NCI-H146 (cell line): ENCODE measurements around the gene PLB1.
A peak's percentile ranks its signal among the peaks of the same experiment; 100 is the strongest.

Experiments
- DNase-seq: peaks from one replicate; lab custom pipeline; 2025; lab: John Stamatoyannopoulos, UW

Gene PLB1

GRCh38 chr2:28627722-28628480 is 132.0 kb downstream of the PLB1 start:
- DNase-seq = no peak

- no peak for DNase-seq
Measured at GRCh38 chr2:28628506-28628905, 132.6 kb downstream of the PLB1 start.

GRCh38 chr2:28628987-28629386 is 133.1 kb downstream of the PLB1 start:
- no peak for DNase-seq

GRCh38 chr2:28629910-28630309 is 134.1 kb downstream of the PLB1 start:
- DNase-seq = no peak

- no peak for DNase-seq
Measured at GRCh38 chr2:28630341-28630740, 134.5 kb downstream of the PLB1 start.

GRCh38 chr2:28631514-28632206 is 135.8 kb downstream of the PLB1 start:
- DNase-seq = no peak

- no peak for DNase-seq
Measured at GRCh38 chr2:28632791-28633190, 136.9 kb downstream of the PLB1 start.

- peak; percentile 38 for DNase-seq
Measured at GRCh38 chr2:28633204-28633603, 137.3 kb downstream of the PLB1 start.

GRCh38 chr2:28633746-28634145 is 137.9 kb downstream of the PLB1 start:
- peak; percentile 20 for DNase-seq

- no peak for DNase-seq
Measured at GRCh38 chr2:28635191-28635611, 139.3 kb downstream of the PLB1 start.

GRCh38 chr2:28636491-28636890 is 140.6 kb downstream of the PLB1 start:
- no peak for DNase-seq

GRCh38 chr2:28637066-28638047 is 141.5 kb downstream of the PLB1 start:
- DNase-seq = no peak

- DNase-seq = no peak
Measured at GRCh38 chr2:28638102-28638501, 142.2 kb downstream of the PLB1 start.

- no peak for DNase-seq
Measured at GRCh38 chr2:28639092-28639691, 143.3 kb downstream of the PLB1 start.

- DNase-seq = peak; percentile 74
Measured at GRCh38 chr2:28639836-28640235, 144.0 kb downstream of the PLB1 start.

- no peak for DNase-seq
Measured at GRCh38 chr2:28640260-28640907, 144.5 kb downstream of the PLB1 start.

GRCh38 chr2:28640908-28641300 is 145.0 kb downstream of the PLB1 start:
- DNase-seq = no peak

- DNase-seq = no peak
Measured at GRCh38 chr2:28642796-28643195, 146.9 kb downstream of the PLB1 start.

GRCh38 chr2:28643327-28643726 is 147.5 kb downstream of the PLB1 start:
- no peak for DNase-seq

- DNase-seq = peak; percentile 35
Measured at GRCh38 chr2:28643911-28644334, 148.1 kb downstream of the PLB1 start.

GRCh38 chr2:28644760-28645159 is 148.9 kb downstream of the PLB1 start:
- no peak for DNase-seq
